Ovary (tissue), 3 donors: ENCODE results near the gene CAMK2N1.

Source experiments
- EP300 ChIP-seq: sonication (generic); formaldehyde crosslinking; IDR thresholded peaks from one replicate; pipeline ENCODE4 v1.6.1; 2017; ENCODE audit warnings: antibody characterized with exemption
- POLR2A ChIP-seq: fragments of 450-650 bp; IDR thresholded peaks from one replicate; pipeline ENCODE4 v1.6.1; 2017; ENCODE audit warnings: antibody characterized with exemption, mild to moderate bottlenecking, moderate library complexity
- TF ChIP-seq, protein P1 (sequence below), 3 donors: fragments of 450-650 bp in 2 of 3; fragments of 200-600 bp in 1 of 3; IDR thresholded peaks; one replicate each; pipeline versions ENCODE4 v1.5.1 to v1.8.0; 2016 to 2022; ENCODE audit warnings: antibody characterized with exemption in 3 of 3, mild to moderate bottlenecking in 1 of 3
- donor health status: DM: no; HTN: no; CAD: no.

DNA sequence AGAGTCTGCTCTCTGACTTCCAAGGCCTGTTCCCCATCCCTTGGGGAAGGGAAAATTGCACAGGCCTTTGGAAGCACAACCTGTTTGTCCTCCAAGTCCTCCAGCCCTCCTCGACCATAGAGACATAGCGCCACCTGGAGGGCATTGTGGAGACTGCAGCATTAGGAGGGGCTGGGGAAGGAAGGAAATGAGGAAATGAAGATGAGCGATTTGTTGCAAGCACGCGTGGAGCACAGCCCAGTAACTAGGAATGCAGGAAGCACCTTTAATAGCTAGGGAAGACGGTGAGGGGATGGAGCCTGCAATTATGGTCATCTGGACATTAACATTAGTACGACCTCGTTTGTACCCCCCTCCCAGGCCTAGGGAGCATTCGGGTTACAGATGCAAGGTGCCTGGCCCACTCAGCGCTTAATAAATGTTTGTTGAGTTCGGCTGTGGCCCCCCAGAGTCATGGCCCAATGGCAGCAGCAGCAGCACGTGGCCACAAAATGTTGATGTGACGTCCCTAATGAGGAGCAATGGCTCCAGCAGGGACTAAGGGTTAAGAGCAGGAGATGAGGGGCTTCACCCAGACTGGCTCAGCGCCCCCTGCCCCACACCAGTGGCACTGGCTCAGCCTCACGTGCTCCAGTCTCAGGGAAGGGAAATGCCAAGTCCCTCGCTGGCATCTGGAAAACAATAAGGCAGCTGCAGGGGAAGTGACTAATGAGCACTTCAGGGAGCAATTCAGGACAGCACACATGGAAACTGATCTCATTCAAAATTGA, 8.0 kb upstream of the CAMK2N1 start:
- TF ChIP-seq, protein P1, sequence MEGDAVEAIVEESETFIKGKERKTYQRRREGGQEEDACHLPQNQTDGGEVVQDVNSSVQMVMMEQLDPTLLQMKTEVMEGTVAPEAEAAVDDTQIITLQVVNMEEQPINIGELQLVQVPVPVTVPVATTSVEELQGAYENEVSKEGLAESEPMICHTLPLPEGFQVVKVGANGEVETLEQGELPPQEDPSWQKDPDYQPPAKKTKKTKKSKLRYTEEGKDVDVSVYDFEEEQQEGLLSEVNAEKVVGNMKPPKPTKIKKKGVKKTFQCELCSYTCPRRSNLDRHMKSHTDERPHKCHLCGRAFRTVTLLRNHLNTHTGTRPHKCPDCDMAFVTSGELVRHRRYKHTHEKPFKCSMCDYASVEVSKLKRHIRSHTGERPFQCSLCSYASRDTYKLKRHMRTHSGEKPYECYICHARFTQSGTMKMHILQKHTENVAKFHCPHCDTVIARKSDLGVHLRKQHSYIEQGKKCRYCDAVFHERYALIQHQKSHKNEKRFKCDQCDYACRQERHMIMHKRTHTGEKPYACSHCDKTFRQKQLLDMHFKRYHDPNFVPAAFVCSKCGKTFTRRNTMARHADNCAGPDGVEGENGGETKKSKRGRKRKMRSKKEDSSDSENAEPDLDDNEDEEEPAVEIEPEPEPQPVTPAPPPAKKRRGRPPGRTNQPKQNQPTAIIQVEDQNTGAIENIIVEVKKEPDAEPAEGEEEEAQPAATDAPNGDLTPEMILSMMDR (IDR thresholded peaks at IDR 0.05) = peak; percentile 88 to 98 (median 97)
- TF ChIP-seq POLR2A (no peak), EP300 (no peak)
